ENCODE results near the gene NCAPD3.
"Not testable (repeated sequence)": the region's sequence is repeated elsewhere in the genome, so short reads cannot be mapped to it uniquely, and the experiment has no call there.

NCAPD3 gene

GRCh38 chr11:134224710-134225664 is 1.2 kb upstream of the NCAPD3 start:
- no peak for DNase-seq

GRCh38 chr11:134223121-134223520 is 646 bp downstream of the NCAPD3 start:
- no peak for DNase-seq

DNA sequence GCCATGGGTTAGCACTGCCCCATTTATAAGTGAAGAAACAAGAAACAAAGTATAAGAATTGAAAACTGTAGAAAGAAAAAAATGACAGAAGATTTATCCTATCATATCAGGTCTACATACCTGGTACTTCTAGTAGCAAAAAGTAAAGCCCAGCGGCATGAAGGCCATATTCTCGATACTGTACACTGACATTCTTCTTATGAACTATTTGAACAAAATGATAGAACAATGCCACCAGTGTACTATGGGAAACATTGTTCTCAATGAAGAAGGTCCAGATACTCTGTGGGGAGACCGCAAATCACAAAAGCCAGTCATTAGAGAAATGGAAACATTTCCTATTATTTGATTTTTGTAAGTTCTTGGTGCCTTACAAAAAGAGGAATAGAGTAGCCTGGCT is 7.0 kb downstream of the NCAPD3 start:
- no peak for DNase-seq

- DNase-seq = no peak
Observed at GRCh38 chr11:134215836-134216235, 7.9 kb downstream of the NCAPD3 start.

- DNase-seq = peak; percentile 11
Observed at GRCh38 chr11:134207538-134208239, 16.1 kb downstream of the NCAPD3 start.

GRCh38 chr11:134206185-134206584 is 17.6 kb downstream of the NCAPD3 start:
- no peak for DNase-seq

- DNase-seq = no peak
Observed at GRCh38 chr11:134205729-134206128, 18.0 kb downstream of the NCAPD3 start.

- no peak for DNase-seq
Observed at GRCh38 chr11:134202661-134203060, 21.1 kb downstream of the NCAPD3 start.

DNA sequence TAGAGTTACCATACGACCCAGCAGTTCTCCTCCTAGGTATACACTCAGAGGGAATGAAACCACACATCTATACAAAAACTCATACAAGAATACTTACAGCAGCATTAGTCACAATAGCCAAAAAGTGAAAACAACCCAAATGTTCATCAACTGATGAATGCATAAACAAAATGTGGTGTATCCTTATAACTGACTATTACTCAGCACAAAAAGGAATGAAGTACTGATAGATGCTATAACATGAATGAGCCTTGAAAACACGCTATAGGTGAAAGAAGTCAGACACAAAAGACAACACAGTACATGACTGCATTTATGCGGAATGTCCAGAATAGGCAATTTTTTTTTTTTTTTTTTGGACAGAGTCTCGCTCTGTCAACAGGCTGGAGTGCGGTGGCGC is 23.1 kb downstream of the NCAPD3 start:
- no peak for DNase-seq

DNA sequence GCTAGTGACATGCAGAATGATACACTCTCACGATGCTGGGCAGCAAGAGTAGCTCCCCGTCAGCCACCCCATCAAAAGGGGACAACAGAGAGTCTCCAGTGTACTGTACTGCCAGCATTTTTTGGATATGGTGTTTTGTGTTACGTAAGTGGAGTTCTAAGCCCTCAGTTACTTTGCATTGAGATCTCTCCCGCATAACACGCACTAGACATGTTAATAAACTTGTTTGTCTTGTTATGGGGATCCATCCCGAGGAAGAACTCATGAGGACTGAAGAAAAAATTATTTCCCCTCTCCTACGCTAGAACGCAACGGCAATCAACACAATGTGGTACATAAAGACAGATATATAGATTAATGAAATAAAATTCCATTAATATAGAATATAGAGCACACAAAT is 24.2 kb downstream of the NCAPD3 start:
- no peak for DNase-seq

DNA sequence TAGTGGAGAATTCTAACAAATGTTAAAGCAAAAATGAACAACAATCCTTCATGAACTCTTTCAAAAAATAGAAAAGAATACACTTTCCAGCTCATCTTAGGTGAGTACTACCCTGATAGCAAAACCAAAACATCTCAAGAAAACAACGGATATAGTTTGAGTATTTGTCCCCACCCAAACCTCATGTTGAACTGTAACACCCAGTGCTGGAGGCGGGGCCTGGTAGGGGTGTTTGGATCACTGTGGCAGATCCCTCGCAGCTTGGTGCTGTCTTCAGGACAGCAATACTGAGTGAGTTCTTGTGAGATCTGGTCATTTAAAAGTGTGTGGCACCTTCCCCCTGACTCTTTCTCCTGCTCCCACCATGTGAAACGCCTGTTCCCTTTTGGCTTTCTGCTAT is 27.0 kb downstream of the NCAPD3 start:
- no peak for DNase-seq

DNA sequence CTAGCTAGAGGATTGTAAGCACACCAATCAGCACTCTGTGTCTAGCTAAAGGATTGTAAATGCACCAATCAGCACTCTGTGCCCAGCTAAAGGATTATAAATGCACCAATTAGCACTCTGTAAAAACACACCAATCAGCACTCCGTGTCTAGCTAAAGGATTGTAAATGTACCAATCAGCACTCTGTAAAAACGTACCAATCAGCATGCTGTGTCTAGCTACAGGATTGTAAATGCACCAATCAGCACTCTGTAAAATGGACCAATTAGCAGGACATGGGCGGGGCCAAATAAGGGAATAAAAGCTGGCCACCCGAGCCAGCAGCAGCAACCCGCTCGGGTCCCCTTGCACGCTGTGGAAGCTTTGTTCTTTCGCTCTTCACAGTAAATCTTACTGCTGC is 35.7 kb downstream of the NCAPD3 start:
- not testable (repeated sequence) for DNase-seq

- no peak for DNase-seq
Observed at GRCh38 chr11:134181707-134182106, 42.1 kb downstream of the NCAPD3 start.

GRCh38 chr11:134178032-134178674 is 45.6 kb downstream of the NCAPD3 start:
- no peak for DNase-seq

- no peak for DNase-seq
Observed at GRCh38 chr11:134176284-134176683, 47.5 kb downstream of the NCAPD3 start.

DNA sequence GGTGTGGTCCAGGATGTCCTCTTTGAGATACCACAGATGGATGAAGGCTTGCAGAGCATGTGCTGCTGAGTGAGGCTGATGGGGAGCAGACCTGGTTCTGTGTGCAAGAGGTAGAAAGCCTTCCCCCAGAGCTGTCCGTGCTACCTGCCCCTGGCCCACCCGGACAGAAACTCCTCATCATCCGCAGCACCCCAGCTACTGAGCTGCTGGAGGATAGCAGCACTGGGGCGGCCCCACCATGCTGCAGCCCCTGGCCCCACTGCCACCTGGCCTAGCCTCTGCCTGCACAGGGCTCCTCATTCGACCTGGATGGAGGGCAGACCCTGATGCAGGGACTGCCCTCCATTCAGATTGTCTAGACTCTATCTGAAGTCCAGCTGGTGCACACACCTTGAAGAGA is 50.5 kb downstream of the NCAPD3 start:
- no peak for DNase-seq

DNA sequence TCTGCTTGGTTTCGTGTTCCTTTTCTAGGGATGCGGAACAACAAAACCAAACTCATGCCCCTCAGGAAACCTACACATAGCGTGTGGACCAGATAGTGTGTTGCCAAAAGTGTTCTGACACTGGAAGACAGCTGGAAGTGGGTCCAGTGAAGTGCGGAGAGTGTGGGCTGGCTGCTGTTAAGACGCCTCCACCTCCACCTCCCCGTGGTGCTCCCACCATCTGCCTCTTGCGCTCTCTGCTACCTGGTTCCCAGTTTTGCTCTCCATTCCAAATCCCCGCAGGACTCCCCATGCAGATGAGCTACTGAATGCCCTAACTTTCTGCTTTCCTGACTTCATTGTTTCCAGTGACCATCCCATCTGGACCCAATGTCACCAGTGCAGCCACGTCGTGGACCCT is 51.8 kb downstream of the NCAPD3 start:
- no peak for DNase-seq

DNA sequence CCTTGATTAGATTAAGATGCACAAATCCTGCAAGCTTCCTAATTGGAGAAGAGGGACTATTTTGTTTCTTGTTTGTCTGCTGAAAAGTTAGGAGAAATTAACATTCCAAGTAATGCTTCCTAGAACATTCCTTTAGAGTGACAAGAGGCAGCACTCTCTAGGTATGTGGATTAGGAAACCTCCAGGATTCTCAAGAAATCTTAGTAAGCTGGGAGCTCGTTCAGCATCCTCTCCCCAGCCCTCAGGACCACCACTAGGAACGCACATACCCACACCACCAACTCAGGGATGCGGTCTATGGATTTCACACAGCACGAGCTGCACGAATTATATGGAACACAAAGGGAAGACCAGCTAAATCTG is 52.9 kb downstream of the NCAPD3 start:
- no peak for DNase-seq

- no peak for DNase-seq
Observed at GRCh38 chr11:134170177-134170918, 53.4 kb downstream of the NCAPD3 start.

- DNase-seq = no peak
Observed at GRCh38 chr11:134164490-134165370, 59.0 kb downstream of the NCAPD3 start.

- no peak for DNase-seq
Observed at GRCh38 chr11:134159652-134160051, 64.1 kb downstream of the NCAPD3 start.

DNA sequence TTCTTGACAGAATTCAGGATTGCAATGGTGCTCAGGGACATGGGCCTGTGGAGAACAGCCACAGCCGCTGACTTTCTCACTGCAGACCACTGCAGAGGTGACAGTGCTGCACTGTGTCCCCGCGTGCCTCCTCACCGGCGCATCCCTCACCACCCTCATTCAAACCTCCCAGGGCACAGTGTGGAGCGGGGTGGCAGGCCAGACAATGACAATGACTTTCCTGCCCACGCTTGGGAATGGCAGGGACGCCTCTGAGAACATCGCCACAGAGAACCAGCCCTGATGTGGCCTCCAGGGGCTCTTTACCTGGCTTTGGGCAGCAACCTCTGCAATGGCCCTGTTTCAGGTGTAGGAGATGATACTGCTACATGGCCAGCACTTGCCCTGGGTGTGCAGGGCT is 65.7 kb downstream of the NCAPD3 start:
- DNase-seq = no peak
